CD4-positive, alpha-beta T cell treated with Interferon gamma for 1 hour (primary cell): Measurements from ENCODE around the gene LAPTM4A.
"Not testable (repeated sequence)": the region's sequence is repeated elsewhere in the genome, so short reads cannot be mapped to it uniquely, and the experiment has no call there.

ENCODE experiments used
- DNase-seq: peaks from one replicate; pipeline ENCODE4 v3.0.0-alpha.2; 2020

LAPTM4A gene

GRCh38 chr2:20051532-20052228, at the start of gene LAPTM4A:
LAPTM4A (minus strand) TSS chr2:20051628; CDS start chr2:20051520, 108 bp downstream.
- peak; percentile 99 for DNase-seq

GRCh38 chr2:20100711-20101110, 49.3 kb upstream of the LAPTM4A start:
- no peak for DNase-seq

GRCh38 chr2:20099780-20100179, 48.4 kb upstream of the LAPTM4A start:
- DNase-seq = no peak

GRCh38 chr2:20097889-20098714, 46.7 kb upstream of the LAPTM4A start:
- DNase-seq = peak; percentile 76

GRCh38 chr2:20095469-20095868, 44.0 kb upstream of the LAPTM4A start:
- no peak for DNase-seq

GRCh38 chr2:20094955-20095354, 43.5 kb upstream of the LAPTM4A start:
- DNase-seq = no peak

- no peak for DNase-seq
Observed at GRCh38 chr2:20094142-20094755, 42.8 kb upstream of the LAPTM4A start.

GRCh38 chr2:20093263-20094141, 42.1 kb upstream of the LAPTM4A start:
- no peak for DNase-seq

- DNase-seq = no peak
Observed at GRCh38 chr2:20092901-20093235, 41.4 kb upstream of the LAPTM4A start.

GRCh38 chr2:20092226-20092900, 40.9 kb upstream of the LAPTM4A start:
- no peak for DNase-seq

GRCh38 chr2:20091305-20091991, 40.0 kb upstream of the LAPTM4A start:
- no peak for DNase-seq

- DNase-seq = no peak
Observed at GRCh38 chr2:20089715-20090464, 38.5 kb upstream of the LAPTM4A start.

GRCh38 chr2:20085909-20086308, 34.5 kb upstream of the LAPTM4A start:
- DNase-seq = not testable (repeated sequence)

GRCh38 chr2:20082812-20083211, 31.4 kb upstream of the LAPTM4A start:
- DNase-seq = not testable (repeated sequence)

- no peak for DNase-seq
Observed at GRCh38 chr2:20081841-20082240, 30.4 kb upstream of the LAPTM4A start.

- no peak for DNase-seq
Observed at GRCh38 chr2:20080839-20081415, 29.5 kb upstream of the LAPTM4A start.

- DNase-seq = no peak
Observed at GRCh38 chr2:20080428-20080827, 29.0 kb upstream of the LAPTM4A start.

GRCh38 chr2:20079546-20080115, 28.2 kb upstream of the LAPTM4A start:
- DNase-seq = no peak

GRCh38 chr2:20077411-20077940, 26.0 kb upstream of the LAPTM4A start:
- DNase-seq = no peak

- no peak for DNase-seq
Observed at GRCh38 chr2:20076757-20077156, 25.3 kb upstream of the LAPTM4A start.
